HFF-Myc (cell line): ENCODE results near the gene CACNA1C.

Experiments used
- DNase-seq: peaks from one replicate; pipeline ENCODE4 v3.0.0-alpha.2; 2011; ENCODE audit warnings: low read depth; ENCODE audit errors: extremely low read depth
- H3K4me3 ChIP-seq: replicated peaks from 2 replicates; pipeline ENCODE4 v1.5.1; 2011; ENCODE audit warnings: low read depth, mild to moderate bottlenecking, control low read depth, low read length
- CTCF ChIP-seq: IDR thresholded peaks from 2 replicates; pipeline ENCODE4 v1.5.1; 2012; ENCODE audit warnings: mild to moderate bottlenecking, low read depth, low read length, control low read depth; ENCODE audit errors: missing control alignments

The CACNA1C gene

GRCh38 chr12:2273751-2274150, 221.0 kb downstream of the CACNA1C start:
- DNase-seq: no peak
- TF ChIP-seq CTCF: no peak

GRCh38 chr12:2274733-2275132, 221.9 kb downstream of the CACNA1C start:
- DNase-seq: no peak
- TF ChIP-seq CTCF: no peak
- no peak overlapping the region for H3K4me3 ChIP-seq

More at GRCh38 chr12:2273751-2274150, 221.0 kb downstream of the CACNA1C start:
- H3K4me3 ChIP-seq: no peak overlapping the region

GRCh38 chr12:2276288-2277033, 223.7 kb downstream of the CACNA1C start:
- DNase-seq: no peak
- no peak overlapping the region for H3K4me3 ChIP-seq
- no peak for TF ChIP-seq CTCF

GRCh38 chr12:2277492-2278155, 224.8 kb downstream of the CACNA1C start:
- no peak for DNase-seq
- H3K4me3 ChIP-seq: no peak overlapping the region
- TF ChIP-seq CTCF: no peak

- no peak overlapping the region for H3K4me3 ChIP-seq
- no peak for TF ChIP-seq CTCF
- DNase-seq: no peak
These were observed 228.7 kb downstream of the CACNA1C start for GRCh38 chr12:2281446-2281845.

- H3K4me3 ChIP-seq: no peak overlapping the region
- DNase-seq: no peak
- TF ChIP-seq CTCF: no peak
These were observed 229.5 kb downstream of the CACNA1C start for GRCh38 chr12:2282318-2282717.
